ENCODE results near the gene ARHGEF16. TPM values are rescaled to one million over a fixed set of nuclear protein-coding genes. Genes with fewer than 3 reads are reported as not detected.

The ARHGEF16 gene
- total and polyA plus RNA-seq, 8 donors, result 14.6 to 149 (median 39.2) TPM

GRCh38 chr1:3454811-3455618, 550 bp downstream of the ARHGEF16 start:
- intact Hi-C loops (cut with DNase I; ENCODE audit: low total_unique reads), result no loop called here
- Histone ChIP-seq H3K4me1 (peaks cover 53 to 71% (median 68%) of the 10 kb centered on the region in 4 donors), H3K27ac (peak overlapping the region; percentile 88 to 96 (median 92)), H3K36me3 (no peaks in the 10 kb centered on the region), H3K27me3 (peaks cover 4 to 63% (median 33%) of the 10 kb centered on the region in 3 donors), H3K9me3 (no peaks in the 10 kb centered on the region), H3K4me3 (peak overlapping the region; percentile 52 to 72 (median 59))
- DNase-seq, result peak; percentile 62 to 90
- no peak for TF ChIP-seq CTCF (IDR thresholded peaks at IDR 0.05)
- TF ChIP-seq EP300 (IDR thresholded peaks at IDR 0.05), result no peak
- no peak for TF ChIP-seq POLR2A (IDR thresholded peaks at IDR 0.05)
- TF ChIP-seq POLR2AphosphoS5 (IDR thresholded peaks at IDR 0.05), result no peak
- 4 to 17% (median 7%) methylated on average over 24 to 46 of the region's 46 CpGs for WGBS, 5 donors

- WGBS, 5 donors, result 74 to 82% (median 81%) methylated on average over 10 to 18 of the region's 18 CpGs
- DNase-seq, result no peak
- Histone ChIP-seq H3K36me3 (no peaks in the 10 kb centered on the region), H3K4me3 (peak overlapping the region in 3 of 4 donors; percentile 52 to 72 (median 62)), H3K9me3 (no peaks in the 10 kb centered on the region), H3K27me3 (peaks cover 4 to 60% (median 33%) of the 10 kb centered on the region in 3 donors), H3K4me1 (peaks cover 61 to 79% (median 77%) of the 10 kb centered on the region in 4 donors), H3K27ac (peak overlapping the region; percentile 88 to 96 (median 92))
- intact Hi-C loops (cut with DNase I; ENCODE audit: low total_unique reads), result no loop called here
- no peak for TF ChIP-seq CTCF (IDR thresholded peaks at IDR 0.05)
- TF ChIP-seq POLR2A (IDR thresholded peaks at IDR 0.05), result no peak
- TF ChIP-seq EP300 (IDR thresholded peaks at IDR 0.05), result no peak
- TF ChIP-seq POLR2AphosphoS5 (IDR thresholded peaks at IDR 0.05), result no peak
These were observed 1.4 kb downstream of the ARHGEF16 start for GRCh38 chr1:3455670-3456448.

GRCh38 chr1:3456449-3456963, 2.0 kb downstream of the ARHGEF16 start:
- DNase-seq, result peak; percentile 67 to 71
- Histone ChIP-seq H3K27ac (peak overlapping the region; percentile 60 to 93 (median 92)), H3K4me1 (peaks cover 62 to 85% (median 81%) of the 10 kb centered on the region in 4 donors), H3K4me3 (peak overlapping the region in 1 of 4 donors; percentile 21), H3K27me3 (peaks cover 4 to 54% (median 33%) of the 10 kb centered on the region in 3 donors), H3K36me3 (no peaks in the 10 kb centered on the region), H3K9me3 (no peaks in the 10 kb centered on the region)
- intact Hi-C loops (cut with DNase I; ENCODE audit: low total_unique reads), result no loop called here
- TF ChIP-seq EP300 (IDR thresholded peaks at IDR 0.05), result no peak
- TF ChIP-seq CTCF (IDR thresholded peaks at IDR 0.05), result no peak
- no peak for TF ChIP-seq POLR2A (IDR thresholded peaks at IDR 0.05)
- peak in 1 of 3 donors; percentile 3 for TF ChIP-seq POLR2AphosphoS5 (IDR thresholded peaks at IDR 0.05)
- WGBS, 5 donors, result 42 to 71% (median 46%) methylated on average over 7 to 12 of the region's 12 CpGs
